ENCODE data around the gene LRRC55. TPM values are rescaled to one million over a fixed set of nuclear protein-coding genes. Genes with fewer than 3 reads are reported as not detected.

Gene LRRC55
- total RNA-seq, 2 donors from 2014 or later: not detected

DNA sequence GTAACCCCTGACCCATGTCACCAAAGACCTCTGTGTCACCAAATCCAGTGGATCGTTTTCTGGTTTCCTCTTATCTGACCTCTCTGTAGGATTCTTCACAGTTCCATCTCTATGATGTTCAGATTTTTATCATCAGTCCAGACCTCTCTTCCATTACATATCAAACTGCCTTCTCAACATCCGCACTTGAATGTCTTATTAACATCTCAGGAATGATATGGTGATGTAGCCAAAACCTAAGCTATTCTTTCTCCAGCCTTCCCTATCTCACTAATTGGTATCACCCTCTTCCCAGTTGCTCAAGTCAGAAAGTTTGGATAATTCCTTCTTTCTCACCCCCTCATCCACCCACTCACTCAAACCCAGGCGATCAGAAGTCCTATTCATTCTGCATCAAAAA lies 41.8 kb downstream of the LRRC55 start:
- no peaks in the 10 kb centered on the region for H3K36me3 ChIP-seq
- TF ChIP-seq, protein P1, sequence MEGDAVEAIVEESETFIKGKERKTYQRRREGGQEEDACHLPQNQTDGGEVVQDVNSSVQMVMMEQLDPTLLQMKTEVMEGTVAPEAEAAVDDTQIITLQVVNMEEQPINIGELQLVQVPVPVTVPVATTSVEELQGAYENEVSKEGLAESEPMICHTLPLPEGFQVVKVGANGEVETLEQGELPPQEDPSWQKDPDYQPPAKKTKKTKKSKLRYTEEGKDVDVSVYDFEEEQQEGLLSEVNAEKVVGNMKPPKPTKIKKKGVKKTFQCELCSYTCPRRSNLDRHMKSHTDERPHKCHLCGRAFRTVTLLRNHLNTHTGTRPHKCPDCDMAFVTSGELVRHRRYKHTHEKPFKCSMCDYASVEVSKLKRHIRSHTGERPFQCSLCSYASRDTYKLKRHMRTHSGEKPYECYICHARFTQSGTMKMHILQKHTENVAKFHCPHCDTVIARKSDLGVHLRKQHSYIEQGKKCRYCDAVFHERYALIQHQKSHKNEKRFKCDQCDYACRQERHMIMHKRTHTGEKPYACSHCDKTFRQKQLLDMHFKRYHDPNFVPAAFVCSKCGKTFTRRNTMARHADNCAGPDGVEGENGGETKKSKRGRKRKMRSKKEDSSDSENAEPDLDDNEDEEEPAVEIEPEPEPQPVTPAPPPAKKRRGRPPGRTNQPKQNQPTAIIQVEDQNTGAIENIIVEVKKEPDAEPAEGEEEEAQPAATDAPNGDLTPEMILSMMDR (IDR thresholded peaks at IDR 0.05): no peak
- H3K4me3 ChIP-seq: no peak overlapping the region
- no peaks in the 10 kb centered on the region for H3K4me1 ChIP-seq (ENCODE audit: control insufficient read depth in 1 of 2, low read depth in 2 of 2)
- no peaks in the 10 kb centered on the region for H3K9me3 ChIP-seq
- H3K27me3 ChIP-seq (replicated peaks; ENCODE audit: insufficient read depth): no peaks in the 10 kb centered on the region
- ATAC-seq (ENCODE audit: insufficient number of reproducible peaks, low FRiP score, low read depth) (no peak), DNase-seq (ENCODE audit: low spot score) (no peak)
- H3K27ac ChIP-seq: no peak overlapping the region

DNA sequence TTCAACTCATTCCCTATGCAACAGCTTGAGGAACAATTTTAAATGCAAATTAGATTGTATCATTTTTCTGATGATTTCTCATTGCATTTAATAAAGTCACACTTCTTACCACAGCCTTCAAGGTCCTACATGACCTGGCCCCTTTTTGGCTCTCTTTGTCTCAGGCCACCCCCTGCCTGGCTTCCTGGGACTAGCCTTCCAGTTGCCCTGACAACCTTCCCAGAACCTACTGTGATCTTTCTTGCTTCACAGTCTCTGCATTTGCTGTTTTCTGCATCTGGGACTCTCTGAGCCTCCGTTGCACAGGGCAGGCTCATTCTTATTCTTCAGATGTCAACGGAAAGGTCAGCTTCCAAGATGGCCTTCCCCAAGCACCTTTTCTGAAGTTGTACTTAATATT lies 42.4 kb downstream of the LRRC55 start:
- Histone ChIP-seq H3K9me3 (no peaks in the 10 kb centered on the region), H3K27me3 (replicated peaks; ENCODE audit: insufficient read depth) (no peaks in the 10 kb centered on the region), H3K4me1 (ENCODE audit: control insufficient read depth in 1 of 2, low read depth in 2 of 2) (no peaks in the 10 kb centered on the region), H3K36me3 (no peaks in the 10 kb centered on the region), H3K27ac (no peak overlapping the region), H3K4me3 (no peak overlapping the region)
- TF ChIP-seq, protein P1 (IDR thresholded peaks at IDR 0.05): no peak
- ATAC-seq (ENCODE audit: insufficient number of reproducible peaks, low FRiP score, low read depth) (no peak), DNase-seq (ENCODE audit: low spot score) (no peak)

DNA sequence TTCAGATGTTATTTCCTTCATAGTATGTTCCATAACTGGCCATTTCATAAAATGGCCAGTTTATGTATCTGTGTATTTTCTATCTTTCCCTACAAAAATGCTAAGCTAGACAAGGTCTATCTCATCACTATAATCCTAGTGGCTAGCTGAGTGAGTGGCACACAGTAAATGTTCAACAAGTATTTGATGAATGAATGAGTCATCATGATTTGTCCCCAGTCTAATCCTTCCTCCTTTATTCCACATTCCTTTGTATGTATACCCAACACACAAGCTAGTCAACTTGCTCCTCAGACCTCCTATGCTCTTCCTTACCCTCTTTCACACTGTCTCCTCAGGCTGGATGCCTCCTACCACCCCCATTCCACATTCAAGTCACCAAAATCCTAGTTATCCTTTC lies 42.8 kb downstream of the LRRC55 start:
- Histone ChIP-seq H3K4me1 (ENCODE audit: control insufficient read depth in 1 of 2, low read depth in 2 of 2) (no peaks in the 10 kb centered on the region), H3K36me3 (no peaks in the 10 kb centered on the region), H3K27me3 (replicated peaks; ENCODE audit: insufficient read depth) (no peaks in the 10 kb centered on the region), H3K4me3 (no peak overlapping the region), H3K27ac (no peak overlapping the region), H3K9me3 (no peaks in the 10 kb centered on the region)
- DNase-seq (ENCODE audit: low spot score) (no peak), ATAC-seq (ENCODE audit: insufficient number of reproducible peaks, low FRiP score, low read depth) (no peak)
- TF ChIP-seq, protein P1 (IDR thresholded peaks at IDR 0.05): no peak

DNA sequence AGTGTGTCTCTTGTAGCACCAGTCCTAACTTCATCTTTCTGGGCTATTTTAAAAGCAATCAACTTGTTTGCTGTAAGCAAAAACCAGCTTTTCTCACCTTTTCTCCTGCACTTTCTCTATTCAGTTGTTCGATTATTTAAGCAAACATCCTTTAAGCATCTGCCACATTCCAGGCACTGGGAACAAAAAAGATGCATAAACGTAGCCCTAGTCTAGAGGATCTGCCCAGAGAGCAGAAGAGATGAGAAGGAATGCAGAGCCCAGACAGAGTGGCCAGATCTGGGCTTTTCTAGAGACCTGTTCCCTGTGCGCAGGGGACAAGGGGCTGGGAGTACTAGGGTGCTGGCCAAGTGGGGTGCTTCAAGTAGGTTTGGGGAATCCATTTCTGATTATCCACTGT lies 46.8 kb downstream of the LRRC55 start:
- TF ChIP-seq, protein P1 (IDR thresholded peaks at IDR 0.05): no peak
- no peak overlapping the region for H3K4me3 ChIP-seq
- H3K9me3 ChIP-seq: no peaks in the 10 kb centered on the region
- H3K4me1 ChIP-seq (ENCODE audit: control insufficient read depth in 1 of 2, low read depth in 2 of 2): no peaks in the 10 kb centered on the region
- ATAC-seq (ENCODE audit: insufficient number of reproducible peaks, low FRiP score, low read depth) (no peak), DNase-seq (ENCODE audit: low spot score) (no peak)
- H3K27ac ChIP-seq: no peak overlapping the region
- no peaks in the 10 kb centered on the region for H3K27me3 ChIP-seq (replicated peaks; ENCODE audit: insufficient read depth)
- H3K36me3 ChIP-seq: no peaks in the 10 kb centered on the region

DNA sequence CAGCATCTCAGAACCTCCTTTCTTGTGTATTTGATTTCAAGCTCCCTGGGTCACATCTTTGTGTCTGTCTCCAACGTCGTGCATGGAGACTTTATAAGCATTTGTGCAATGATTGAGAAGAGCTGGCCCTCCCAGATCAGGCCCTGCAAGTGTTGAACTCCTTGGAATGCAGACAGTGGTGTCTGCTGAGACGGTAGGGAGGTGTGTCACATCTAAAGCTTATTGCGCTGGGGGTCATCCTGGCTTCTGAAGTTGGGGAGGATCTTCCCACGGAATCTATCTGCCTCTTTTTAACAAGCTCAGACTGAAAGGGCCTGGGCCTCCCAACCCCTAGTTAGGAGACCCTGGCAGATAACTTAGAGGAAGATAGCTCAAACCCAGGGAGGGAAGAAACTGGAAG lies 48.6 kb downstream of the LRRC55 start:
- DNase-seq (ENCODE audit: low spot score) (no peak), ATAC-seq (ENCODE audit: insufficient number of reproducible peaks, low FRiP score, low read depth) (no peak)
- Histone ChIP-seq H3K27me3 (replicated peaks; ENCODE audit: insufficient read depth) (no peaks in the 10 kb centered on the region), H3K9me3 (no peaks in the 10 kb centered on the region), H3K27ac (no peak overlapping the region), H3K4me1 (ENCODE audit: control insufficient read depth in 1 of 2, low read depth in 2 of 2) (no peaks in the 10 kb centered on the region), H3K4me3 (no peak overlapping the region), H3K36me3 (no peaks in the 10 kb centered on the region)
- TF ChIP-seq, protein P1 (IDR thresholded peaks at IDR 0.05): no peak

Data from thoracic aorta (tissue), 2 donors.